Activated T-cell treated with anti-CD3 and anti-CD28 coated beads for 1 hour (primary cell): ENCODE measurements around the gene GLIPR1.
A peak's percentile ranks its signal among the peaks of the same experiment; 100 is the strongest.
"Not testable (repeated sequence)": the region's sequence is repeated elsewhere in the genome, so short reads cannot be mapped to it uniquely, and the experiment has no call there.

Experiments used
- DNase-seq: peaks from one replicate; pipeline ENCODE4 v3.0.0-alpha.2; 2020; ENCODE audit warnings: low read depth

The GLIPR1 gene

GRCh38 chr12:75480469-75480949 is at the start of gene GLIPR1:
GLIPR1 (plus strand) TSS chr12:75480755; CDS start chr12:75480881, 126 bp downstream.
- peak; percentile 51 for DNase-seq

- no peak for DNase-seq
These were observed 47.6 kb upstream of the GLIPR1 start for GRCh38 chr12:75432924-75433323.

GRCh38 chr12:75437564-75437963 is 43.0 kb upstream of the GLIPR1 start:
- DNase-seq, result no peak

- no peak for DNase-seq
These were observed 42.3 kb upstream of the GLIPR1 start for GRCh38 chr12:75438059-75438754.

GRCh38 chr12:75439048-75439447 is 41.5 kb upstream of the GLIPR1 start:
- DNase-seq, result no peak

GRCh38 chr12:75439930-75440329 is 40.6 kb upstream of the GLIPR1 start:
- no peak for DNase-seq

GRCh38 chr12:75441687-75442449 is 38.7 kb upstream of the GLIPR1 start:
- not testable (repeated sequence) for DNase-seq

GRCh38 chr12:75442454-75442853 is 38.1 kb upstream of the GLIPR1 start:
- not testable (repeated sequence) for DNase-seq

- no peak for DNase-seq
These were observed 36.8 kb upstream of the GLIPR1 start for GRCh38 chr12:75443709-75444108.

GRCh38 chr12:75444429-75445136 is 36.0 kb upstream of the GLIPR1 start:
- DNase-seq, result no peak

GRCh38 chr12:75445137-75445507 is 35.4 kb upstream of the GLIPR1 start:
- not testable (repeated sequence) for DNase-seq

GRCh38 chr12:75446857-75447256 is 33.7 kb upstream of the GLIPR1 start:
- DNase-seq, result no peak

- DNase-seq, result no peak
These were observed 32.7 kb upstream of the GLIPR1 start for GRCh38 chr12:75447691-75448393.

- no peak for DNase-seq
These were observed 27.8 kb upstream of the GLIPR1 start for GRCh38 chr12:75452675-75453330.

GRCh38 chr12:75455839-75456238 is 24.7 kb upstream of the GLIPR1 start:
- DNase-seq, result no peak

- no peak for DNase-seq
These were observed 23.4 kb upstream of the GLIPR1 start for GRCh38 chr12:75457191-75457590.

- DNase-seq, result not testable (repeated sequence)
These were observed 22.7 kb upstream of the GLIPR1 start for GRCh38 chr12:75457866-75458265.

- DNase-seq, result no peak
These were observed 20.8 kb upstream of the GLIPR1 start for GRCh38 chr12:75459755-75460154.

- no peak for DNase-seq
These were observed 20.4 kb upstream of the GLIPR1 start for GRCh38 chr12:75460204-75460603.

GRCh38 chr12:75471902-75472890 is 8.4 kb upstream of the GLIPR1 start:
- DNase-seq, result no peak
